Superior temporal gyrus (tissue), 1 donor: ENCODE results near the gene PSMD4.
A peak's percentile ranks its signal among the peaks of the same experiment; 100 is the strongest.

Experiments
- DNase-seq: peaks from one replicate; pipeline ENCODE4 v3.0.0-alpha.2; 2016; ENCODE audit errors: extremely low spot score

Gene PSMD4

DNA sequence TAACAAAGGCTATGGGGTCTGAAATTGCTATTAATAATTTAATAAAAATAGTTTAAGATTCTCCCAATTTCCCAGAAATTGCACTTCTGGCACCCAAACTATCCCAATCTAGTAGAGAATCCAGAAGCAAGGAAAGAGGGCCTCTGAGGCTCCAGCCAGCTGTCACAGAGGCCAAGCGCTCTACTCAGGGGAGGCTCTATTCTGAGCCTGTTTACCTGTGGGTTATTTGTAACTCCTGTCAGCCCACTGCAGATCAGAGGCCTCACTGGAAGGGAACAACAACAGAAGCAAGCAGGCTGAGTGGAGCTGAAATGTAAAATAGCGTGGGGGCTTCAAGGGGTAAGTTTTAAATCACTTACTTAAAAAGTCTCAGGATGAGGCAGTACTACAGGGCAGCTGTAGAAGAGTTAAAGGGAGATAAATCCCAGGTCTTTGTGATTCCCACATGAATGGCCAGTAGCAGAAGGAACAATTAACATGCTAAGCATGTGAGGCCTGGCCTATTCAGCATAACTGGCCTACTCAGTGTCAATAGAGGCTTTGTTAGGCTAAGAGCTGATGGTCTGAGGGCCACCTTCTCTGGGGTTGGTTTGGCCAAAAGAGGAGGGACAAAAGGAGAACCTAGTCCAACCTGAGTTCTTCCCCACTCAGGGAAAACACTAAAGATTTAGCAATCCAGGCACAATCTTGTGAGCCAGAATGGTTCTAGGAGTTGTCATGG lies 40.4 kb downstream of the PSMD4 start:
- peak; percentile 86 for DNase-seq

DNA sequence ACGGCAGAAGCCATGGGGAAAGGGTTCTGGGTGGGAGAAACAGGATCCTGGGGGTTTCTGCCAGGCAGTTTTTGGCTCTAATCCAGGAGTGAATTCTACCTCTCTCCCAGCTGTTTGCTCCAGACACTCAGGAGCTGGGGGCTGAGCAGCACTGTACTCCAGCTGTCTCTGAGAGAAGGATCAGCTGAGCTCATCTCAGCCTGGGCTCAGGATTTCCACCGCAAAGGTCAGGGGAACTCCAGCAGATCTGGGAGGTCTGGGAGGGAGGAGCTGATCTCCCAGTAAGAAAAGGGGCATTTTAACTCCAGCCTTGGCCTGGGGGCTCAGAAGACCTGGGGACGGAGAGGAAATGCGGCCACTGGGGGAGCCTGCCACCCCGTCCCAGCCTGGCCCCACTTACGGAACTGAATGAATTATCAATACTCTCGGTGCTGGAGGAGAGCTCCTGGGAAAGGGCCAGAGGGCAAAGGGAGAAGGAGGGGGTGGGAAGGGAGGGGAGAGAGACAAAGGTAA lies 55.3 kb downstream of the PSMD4 start:
- DNase-seq, result no peak

DNA sequence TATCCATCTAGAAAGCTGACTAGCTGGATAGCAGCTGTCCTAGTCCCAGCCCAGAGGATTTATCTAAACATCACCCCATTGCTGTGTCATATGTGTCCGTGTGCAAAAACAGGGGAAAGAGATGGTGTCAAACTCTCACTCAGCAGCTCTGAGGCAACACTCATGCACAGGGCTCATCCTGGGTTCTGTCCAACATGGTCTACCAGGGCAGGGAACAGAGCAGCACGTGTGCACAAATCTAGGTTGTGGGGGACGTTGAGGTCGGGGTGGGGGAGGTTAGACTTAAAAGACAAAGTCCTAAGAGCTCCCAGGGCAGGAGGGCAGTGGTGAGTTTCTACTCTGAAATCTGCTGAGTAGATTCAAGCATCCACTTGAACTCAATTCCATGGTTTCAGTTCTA lies 56.5 kb downstream of the PSMD4 start:
- DNase-seq, result no peak

DNA sequence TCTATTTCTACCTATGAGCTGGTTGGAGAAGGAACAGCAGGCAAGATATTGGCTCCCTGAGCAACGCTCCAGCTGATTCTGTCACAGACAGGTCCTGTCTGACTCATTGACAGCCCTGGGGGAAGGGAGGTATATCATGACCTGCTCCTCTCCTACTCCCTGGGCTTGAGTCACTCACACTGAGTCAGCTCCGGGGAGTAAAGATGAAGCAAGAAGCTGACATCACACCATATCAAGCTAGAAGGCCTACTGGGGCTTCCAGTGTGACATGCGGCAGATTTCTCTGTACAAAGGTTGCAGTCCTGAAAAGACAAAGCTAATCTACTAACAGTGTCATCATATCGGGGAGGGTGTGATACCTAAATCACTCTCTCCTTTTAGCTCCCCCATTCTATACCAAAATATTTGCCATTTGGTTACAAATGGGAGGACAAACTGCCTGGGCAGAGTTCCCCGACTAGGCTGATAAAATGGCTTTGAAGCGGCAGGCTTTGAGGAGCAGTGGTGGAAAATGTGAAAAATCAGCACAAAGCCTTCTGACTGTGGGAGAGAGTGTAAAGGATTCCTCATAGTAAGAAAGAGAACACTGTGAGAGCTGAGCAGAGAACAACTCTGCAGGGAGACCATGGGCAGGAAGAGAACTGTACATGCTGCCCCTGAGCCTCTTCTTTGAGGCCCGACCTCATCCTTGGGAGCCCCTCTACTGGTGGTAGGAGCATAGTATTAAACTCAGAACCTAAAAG lies 57.2 kb downstream of the PSMD4 start:
- peak; percentile 67 for DNase-seq

DNA sequence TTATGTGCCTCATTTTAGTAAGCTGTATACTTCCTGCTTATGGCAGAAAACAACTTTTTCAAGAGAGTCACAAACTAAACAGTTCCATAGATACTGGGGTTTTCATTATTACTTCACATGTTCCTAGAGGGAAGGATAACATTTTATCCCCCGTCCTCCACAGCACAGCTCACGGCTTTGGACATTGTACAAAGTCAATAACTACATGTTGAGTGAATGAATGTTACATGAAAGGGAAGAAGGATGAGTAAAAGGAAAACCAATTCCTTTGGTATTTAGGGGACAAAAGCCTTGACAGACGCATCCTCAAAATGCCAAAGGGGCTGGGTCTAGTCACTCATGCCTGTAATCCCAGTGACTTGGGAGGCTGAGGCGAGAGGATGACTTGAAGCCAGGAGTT lies 57.9 kb downstream of the PSMD4 start:
- DNase-seq, result no peak

DNA sequence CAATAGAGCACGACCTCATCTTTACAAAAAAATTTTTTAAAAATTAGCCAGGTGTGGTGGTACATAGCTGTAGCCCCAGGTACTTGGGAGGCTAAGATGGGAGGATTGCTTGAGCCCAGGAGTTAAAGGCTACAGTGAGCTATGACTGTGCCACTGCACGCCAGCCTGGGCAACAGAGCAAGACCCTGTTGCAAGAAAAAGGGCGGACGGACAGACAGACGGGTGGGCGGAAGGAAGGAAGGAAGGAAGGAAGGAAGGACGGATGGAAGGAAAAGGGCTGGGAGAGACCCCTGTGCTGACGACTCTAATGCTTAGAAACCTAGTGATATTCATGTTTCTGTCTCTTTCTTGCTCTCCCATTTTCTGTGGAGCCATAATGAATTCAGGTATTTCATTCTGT lies 58.3 kb downstream of the PSMD4 start:
- no peak for DNase-seq

DNA sequence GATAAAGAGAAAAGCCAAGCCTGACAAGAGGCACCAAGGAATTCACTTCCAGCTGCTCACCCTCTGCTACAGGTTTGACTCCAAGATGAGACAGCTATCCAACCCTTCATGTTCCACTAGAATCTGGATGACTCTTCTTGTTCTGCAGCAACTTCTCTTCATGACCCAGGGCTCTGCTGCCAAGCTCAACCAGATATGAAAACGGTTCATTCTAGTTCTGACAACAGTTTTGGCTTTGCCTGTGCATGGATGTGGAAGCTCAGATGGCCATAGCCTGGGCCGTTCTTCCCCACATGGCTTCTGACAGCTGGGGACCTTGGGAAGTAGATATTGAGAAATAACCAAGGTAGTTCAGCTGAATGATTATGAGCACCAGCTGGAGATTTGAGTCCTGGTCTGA lies 59.0 kb downstream of the PSMD4 start:
- peak; percentile 57 for DNase-seq

DNA sequence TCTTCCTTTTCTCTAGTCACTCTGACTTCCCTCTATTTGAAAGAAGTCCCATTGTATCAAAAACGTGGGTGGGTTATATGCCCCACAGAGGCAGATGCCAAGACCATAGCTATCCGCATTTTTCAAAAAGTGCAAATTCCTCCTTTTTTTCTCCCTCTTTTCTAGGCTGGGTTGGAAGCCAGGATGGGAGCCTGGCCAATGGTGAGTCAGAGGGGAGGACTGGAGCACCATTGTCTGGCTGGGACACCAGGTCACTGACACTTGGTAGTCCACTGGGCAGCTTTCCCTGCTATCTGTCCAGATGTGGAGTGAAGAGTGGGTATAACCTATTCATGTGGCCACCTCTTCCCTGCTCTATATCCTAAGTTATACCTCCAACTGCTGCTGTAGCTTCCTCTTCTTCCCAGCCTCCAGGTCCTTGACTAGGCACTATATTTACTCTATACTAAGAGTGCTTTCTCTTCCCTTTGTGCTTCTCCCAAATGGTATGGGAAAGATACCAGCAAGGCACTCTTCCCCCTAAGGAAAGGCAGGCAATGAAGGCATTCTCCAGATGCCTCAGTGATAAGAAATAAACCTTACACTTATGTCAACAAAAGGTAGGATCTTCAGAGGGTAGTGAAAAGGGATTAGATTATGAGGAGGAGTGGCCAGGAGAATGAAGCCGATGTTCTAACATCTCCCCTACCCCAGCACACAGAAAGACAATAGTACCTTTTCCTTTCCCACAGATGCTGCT lies 59.8 kb downstream of the PSMD4 start:
- DNase-seq, result peak; percentile 98

DNA sequence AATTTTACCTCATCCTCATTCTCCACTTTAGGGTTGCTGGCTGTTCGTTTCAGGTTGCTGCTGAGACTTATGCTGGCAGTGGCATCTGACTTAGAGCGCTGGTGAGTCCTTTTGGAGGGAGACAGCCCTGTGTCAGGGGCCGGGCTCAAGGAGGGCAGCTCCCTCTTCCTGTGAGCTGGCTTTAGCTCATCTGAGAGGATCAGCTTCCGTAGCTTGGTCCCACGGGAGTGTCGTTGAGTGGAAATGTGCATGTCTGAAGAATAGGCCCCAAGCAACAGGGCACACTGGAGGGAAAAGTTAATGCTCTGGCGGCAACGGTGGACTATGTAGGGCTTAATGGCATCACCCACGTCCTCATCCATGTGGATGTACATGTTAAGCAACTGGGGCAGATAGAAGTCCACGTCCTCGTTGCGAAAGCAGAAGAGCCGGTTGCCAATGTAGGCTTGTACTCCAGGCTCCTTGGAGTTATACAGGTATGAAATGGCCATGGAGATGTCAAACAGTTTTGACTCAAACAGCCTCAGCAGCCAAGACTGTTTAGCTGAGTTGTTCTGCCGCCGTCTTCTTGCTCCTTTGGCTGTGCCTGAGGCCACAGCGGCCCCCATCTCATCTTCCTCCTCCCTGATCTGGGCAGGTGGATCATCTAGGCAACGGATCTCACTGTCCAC lies 61.2 kb downstream of the PSMD4 start:
- no peak for DNase-seq
